ENCODE results near the gene SIGLEC5. TPM values are rescaled to one million over a fixed set of nuclear protein-coding genes. Genes with fewer than 3 reads are reported as not detected.

The SIGLEC5 gene
- total RNA-seq, 1 donor from 2014 or later: not detected

- no peak for TF ChIP-seq CTCF (IDR thresholded peaks at IDR 0.05)
- no peak for DNase-seq (ENCODE audit: low spot score)
- Mint-ChIP-seq H3K27ac (ENCODE audit: unreplicated experiment) (no peak overlapping the region), H3K27me3 (ENCODE audit: low read depth) (peaks cover 15% of the 10 kb centered on the region), H3K4me1 (ENCODE audit: low read depth) (peaks cover 24% of the 10 kb centered on the region), H3K4me3 (ENCODE audit: unreplicated experiment) (peak overlapping the region; percentile 94), H3K36me3 (ENCODE audit: low read depth) (peaks cover 14% of the 10 kb centered on the region), H3K9me3 (ENCODE audit: low read depth) (no peaks in the 10 kb centered on the region)
Observed at GRCh38 chr19:51572410-51572809, 57.8 kb downstream of the SIGLEC5 start.

DNA sequence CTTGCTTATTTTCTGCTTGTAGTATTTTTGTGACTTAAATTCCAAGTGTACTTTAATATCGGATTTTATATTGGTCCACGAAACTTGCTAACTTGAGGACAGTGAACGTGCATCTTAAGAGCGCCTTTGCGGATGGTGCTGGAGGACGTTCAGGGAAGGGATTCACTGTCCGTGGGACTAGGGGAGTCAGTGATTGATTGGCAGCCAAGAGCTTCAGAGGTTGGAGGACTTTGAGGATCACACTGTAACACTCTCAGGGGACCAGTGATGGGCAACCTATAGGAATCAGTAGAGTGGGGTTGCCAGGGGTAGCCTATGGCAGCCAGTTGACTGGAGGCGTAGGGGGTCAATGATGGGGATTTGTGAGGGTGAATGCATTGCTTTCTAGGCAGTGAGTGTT, 58.6 kb downstream of the SIGLEC5 start:
- peaks cover 20% of the 10 kb centered on the region for H3K27me3 Mint-ChIP-seq (ENCODE audit: low read depth)
- peak overlapping the region; percentile 92 for H3K27ac Mint-ChIP-seq (ENCODE audit: unreplicated experiment)
- TF ChIP-seq CTCF (IDR thresholded peaks at IDR 0.05): no peak
- peak overlapping the region; percentile 94 for H3K4me3 Mint-ChIP-seq (ENCODE audit: unreplicated experiment)
- no peak for DNase-seq (ENCODE audit: low spot score)
- H3K4me1 Mint-ChIP-seq (ENCODE audit: low read depth): peaks cover 24% of the 10 kb centered on the region
- H3K36me3 Mint-ChIP-seq (ENCODE audit: low read depth): peaks cover 8% of the 10 kb centered on the region
- no peaks in the 10 kb centered on the region for H3K9me3 Mint-ChIP-seq (ENCODE audit: low read depth)

- Mint-ChIP-seq H3K4me1 (ENCODE audit: low read depth) (peaks cover 24% of the 10 kb centered on the region), H3K27me3 (ENCODE audit: low read depth) (peaks cover 24% of the 10 kb centered on the region)
Observed at GRCh38 chr19:51570962-51571575, 59.1 kb downstream of the SIGLEC5 start, which contains the start of gene ZNF175. Gene ZNF175, plus strand, starts transcription at chr19:51571283. Its CDS starts 2,047 bp downstream, at chr19:51573330.

GRCh38 chr19:51568456-51568855, 61.7 kb downstream of the SIGLEC5 start:
- H3K27ac Mint-ChIP-seq (ENCODE audit: unreplicated experiment): no peak overlapping the region
- DNase-seq (ENCODE audit: low spot score): no peak
- peaks cover 2% of the 10 kb centered on the region for H3K36me3 Mint-ChIP-seq (ENCODE audit: low read depth)
- H3K4me3 Mint-ChIP-seq (ENCODE audit: unreplicated experiment): no peak overlapping the region
- TF ChIP-seq CTCF (IDR thresholded peaks at IDR 0.05): no peak
- peaks cover 32% of the 10 kb centered on the region for H3K27me3 Mint-ChIP-seq (ENCODE audit: low read depth)
- H3K9me3 Mint-ChIP-seq (ENCODE audit: low read depth): no peaks in the 10 kb centered on the region
- peaks cover 24% of the 10 kb centered on the region for H3K4me1 Mint-ChIP-seq (ENCODE audit: low read depth)

More at GRCh38 chr19:51570962-51571575, 59.1 kb downstream of the SIGLEC5 start, which contains the start of gene ZNF175:
- peak within 1 kb of the TSS; percentile 92 for H3K27ac Mint-ChIP-seq (ENCODE audit: unreplicated experiment)
- no peaks in the 10 kb centered on the region for H3K9me3 Mint-ChIP-seq (ENCODE audit: low read depth)
- H3K4me3 Mint-ChIP-seq (ENCODE audit: unreplicated experiment): peak within 1 kb of the TSS; percentile 94
- no peak for TF ChIP-seq CTCF (IDR thresholded peaks at IDR 0.05)
- DNase-seq (ENCODE audit: low spot score): no peak
- H3K36me3 Mint-ChIP-seq (ENCODE audit: low read depth): peaks cover 7% of the 10 kb centered on the region

- no peak overlapping the region for H3K27ac Mint-ChIP-seq (ENCODE audit: unreplicated experiment)
- peaks cover 32% of the 10 kb centered on the region for H3K27me3 Mint-ChIP-seq (ENCODE audit: low read depth)
- TF ChIP-seq CTCF (IDR thresholded peaks at IDR 0.05): no peak
- no peaks in the 10 kb centered on the region for H3K36me3 Mint-ChIP-seq (ENCODE audit: low read depth)
- no peak for DNase-seq (ENCODE audit: low spot score)
- H3K4me1 Mint-ChIP-seq (ENCODE audit: low read depth): peaks cover 19% of the 10 kb centered on the region
- H3K9me3 Mint-ChIP-seq (ENCODE audit: low read depth): no peaks in the 10 kb centered on the region
- no peak overlapping the region for H3K4me3 Mint-ChIP-seq (ENCODE audit: unreplicated experiment)
Observed at GRCh38 chr19:51567583-51567982, 62.6 kb downstream of the SIGLEC5 start.
